Effector memory CD8-positive, alpha-beta T cell (primary cell): ENCODE data around the gene PRXL2B.

Experiments
- ATAC-seq: fragments of 150-1000 bp; cut with Tn5 transposase; replicated peaks from 2 replicates; pipeline ENCODE4 v1.10.0; 2021; ENCODE audit warnings: mild to moderate bottlenecking, moderate library complexity
- DNase-seq, 3 experiments: peaks; one replicate each; pipeline ENCODE4 v3.0.0; 2021
- H3K27ac Mint-ChIP-seq, 2 donors: one replicate each; pipeline ENCODE4 v1.8.0; 2022; ENCODE audit warnings: mild to moderate bottlenecking in 2 of 2, mixed read lengths in 2 of 2, moderate library complexity in 2 of 2
- H3K27me3 Mint-ChIP-seq, 2 donors: one replicate each; pipeline ENCODE4 v1.8.0; 2022; ENCODE audit warnings: mixed read lengths in 2 of 2
- H3K36me3 Mint-ChIP-seq: one replicate; pipeline ENCODE4 v1.8.0; 2022; ENCODE audit warnings: mild to moderate bottlenecking, moderate library complexity, mixed read lengths; ENCODE audit not compliant: insufficient read depth
- H3K4me1 Mint-ChIP-seq, 2 donors: one replicate each; pipeline ENCODE4 v1.8.0; 2022; ENCODE audit warnings: low read depth in 2 of 2, mixed read lengths in 2 of 2
- H3K4me3 Mint-ChIP-seq, 2 donors: one replicate each; pipeline ENCODE4 v1.8.0; 2022; ENCODE audit warnings: mild to moderate bottlenecking in 2 of 2, mixed read lengths in 2 of 2, moderate library complexity in 2 of 2
- H3K9me3 Mint-ChIP-seq, 2 donors: one replicate each; pipeline ENCODE4 v1.8.0; 2022; ENCODE audit warnings: mixed read lengths in 2 of 2

PRXL2B gene

GRCh38 chr1:2589431-2590232 lies 3.1 kb downstream of the PRXL2B start:
- DNase-seq = no peak
- Mint-ChIP-seq H3K36me3 (peaks cover 18% of the 10 kb centered on the region), H3K9me3 (no peaks in the 10 kb centered on the region), H3K27ac (no peak overlapping the region), H3K4me1 (peaks cover 10 to 16% of the 10 kb centered on the region in 2 donors), H3K4me3 (no peak overlapping the region), H3K27me3 (no peaks in the 10 kb centered on the region)
- no peak for ATAC-seq

DNA sequence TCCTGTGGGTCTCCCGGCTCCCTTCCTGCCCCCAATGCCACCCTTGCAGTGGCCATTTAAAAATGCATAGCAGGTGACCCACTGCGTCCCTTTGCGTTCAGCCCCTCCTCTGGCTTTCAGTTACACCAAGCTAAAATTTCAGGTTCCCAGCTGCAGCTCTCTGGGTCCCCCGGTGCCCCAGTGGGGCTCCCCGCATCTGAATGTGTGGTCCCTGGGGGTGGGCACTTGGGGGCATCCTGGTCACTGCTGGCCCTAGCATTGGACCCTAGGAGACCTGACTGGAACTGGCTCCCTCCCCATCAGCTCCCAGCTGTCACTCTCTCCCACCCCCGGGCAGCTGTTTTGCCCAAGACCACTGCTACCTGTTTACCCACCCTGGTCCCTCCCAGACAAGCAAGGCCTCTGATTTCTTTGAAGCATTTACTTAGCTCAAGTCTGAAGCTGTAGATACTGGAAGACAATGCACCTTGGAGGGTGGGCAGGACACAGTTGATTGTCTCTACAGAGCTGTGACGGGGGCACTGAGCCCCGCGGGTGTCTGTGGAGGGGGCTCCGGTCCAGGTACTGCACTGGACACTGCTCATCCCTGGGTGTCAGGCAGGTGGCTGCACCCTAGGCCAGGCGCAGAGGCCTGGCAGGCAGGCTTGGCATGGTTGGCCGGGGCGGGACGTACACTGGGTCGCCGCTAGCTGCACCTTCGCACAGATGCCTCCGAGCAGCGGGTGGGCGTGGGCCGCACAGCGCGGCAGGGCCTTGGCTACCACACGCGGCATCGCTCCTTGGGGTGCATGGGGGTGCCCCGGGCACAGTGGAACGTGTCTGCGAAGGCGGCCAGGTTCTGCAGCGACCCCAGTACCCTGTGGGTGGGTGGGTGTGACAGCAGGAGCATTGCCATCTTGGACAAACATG lies 3.9 kb downstream of the PRXL2B start:
- Mint-ChIP-seq H3K9me3 (no peaks in the 10 kb centered on the region), H3K36me3 (peaks cover 12% of the 10 kb centered on the region), H3K27me3 (no peaks in the 10 kb centered on the region), H3K27ac (peak overlapping the region in 1 of 2 donors; percentile 12), H3K4me3 (no peak overlapping the region), H3K4me1 (peaks cover 2 to 8% of the 10 kb centered on the region in 2 donors)
- ATAC-seq (no peak), DNase-seq (no peak)

DNA sequence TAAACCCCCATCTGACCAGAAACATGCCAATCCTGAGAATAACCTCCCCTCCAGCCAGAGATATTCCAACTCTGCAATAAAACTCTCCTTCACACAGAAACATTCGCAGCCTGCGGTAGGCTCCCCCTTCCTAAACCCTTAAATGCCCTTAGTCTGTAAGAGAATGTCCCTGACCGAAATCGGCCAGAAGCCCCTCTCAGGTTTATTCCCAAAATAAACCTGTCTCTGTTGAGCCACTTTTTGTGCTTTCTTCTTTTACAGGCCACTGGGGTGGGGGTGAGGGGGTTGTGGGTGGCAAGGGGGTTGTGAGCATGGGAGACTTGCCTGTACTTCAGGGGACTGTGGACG lies 4.6 kb downstream of the PRXL2B start:
- ATAC-seq = no peak
- H3K9me3 Mint-ChIP-seq = no peaks in the 10 kb centered on the region

GRCh38 chr1:2591581-2592261 lies 5.1 kb downstream of the PRXL2B start:
- Mint-ChIP-seq H3K36me3 (peaks cover 3% of the 10 kb centered on the region), H3K4me1 (peaks cover 0 to 3% of the 10 kb centered on the region in 2 donors), H3K9me3 (no peaks in the 10 kb centered on the region), H3K4me3 (no peak overlapping the region), H3K27me3 (no peaks in the 10 kb centered on the region), H3K27ac (peak overlapping the region in 1 of 2 donors; percentile 12)
- ATAC-seq (no peak), DNase-seq (no peak)

More for the DNA sequence above, 4.6 kb downstream of the PRXL2B start:
- DNase-seq = no peak
- H3K4me3 Mint-ChIP-seq = no peak overlapping the region
- H3K4me1 Mint-ChIP-seq = peaks cover 0 to 6% of the 10 kb centered on the region in 2 donors
- H3K27me3 Mint-ChIP-seq = no peaks in the 10 kb centered on the region
- peak overlapping the region in 1 of 2 donors; percentile 12 for H3K27ac Mint-ChIP-seq
- peaks cover 8% of the 10 kb centered on the region for H3K36me3 Mint-ChIP-seq

DNA sequence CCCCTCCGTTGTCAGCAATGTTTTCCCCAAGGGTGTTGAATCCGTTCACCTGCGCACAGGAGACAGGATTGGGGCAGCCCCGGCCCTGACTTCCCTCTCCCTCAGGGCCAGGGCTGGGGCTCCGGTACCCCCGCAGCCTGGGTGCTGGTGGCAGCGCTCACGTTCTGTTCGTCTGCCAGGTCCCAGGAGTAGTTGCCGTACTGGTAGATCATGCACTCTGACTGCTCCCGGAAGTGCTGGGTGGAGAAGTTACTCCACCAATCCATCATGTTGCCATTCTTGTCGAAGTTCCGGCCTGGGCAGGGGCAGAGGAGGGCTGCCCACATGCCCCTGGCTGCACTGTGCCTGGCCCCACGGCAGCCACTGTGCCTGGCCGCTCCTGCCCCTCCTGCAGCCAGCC lies 6.1 kb downstream of the PRXL2B start:
- no peak overlapping the region for H3K4me3 Mint-ChIP-seq

GRCh38 chr1:2593251-2593878 lies 6.8 kb downstream of the PRXL2B start:
- Mint-ChIP-seq H3K9me3 (no peaks in the 10 kb centered on the region), H3K4me1 (no peaks in the 10 kb centered on the region), H3K27me3 (peaks cover 0 to 16% of the 10 kb centered on the region in 2 donors), H3K27ac (peak overlapping the region in 1 of 2 donors; percentile 44), H3K4me3 (no peak overlapping the region), H3K36me3 (peaks cover 3% of the 10 kb centered on the region)
- DNase-seq (no peak), ATAC-seq (no peak)

More for the DNA sequence above, 6.1 kb downstream of the PRXL2B start:
- no peaks in the 10 kb centered on the region for H3K4me1 Mint-ChIP-seq
- peaks cover 3% of the 10 kb centered on the region for H3K36me3 Mint-ChIP-seq
- DNase-seq = no peak
- H3K9me3 Mint-ChIP-seq = no peaks in the 10 kb centered on the region
- ATAC-seq = no peak
- peak overlapping the region in 1 of 2 donors; percentile 71 for H3K27ac Mint-ChIP-seq
- peaks cover 0 to 9% of the 10 kb centered on the region in 2 donors for H3K27me3 Mint-ChIP-seq

DNA sequence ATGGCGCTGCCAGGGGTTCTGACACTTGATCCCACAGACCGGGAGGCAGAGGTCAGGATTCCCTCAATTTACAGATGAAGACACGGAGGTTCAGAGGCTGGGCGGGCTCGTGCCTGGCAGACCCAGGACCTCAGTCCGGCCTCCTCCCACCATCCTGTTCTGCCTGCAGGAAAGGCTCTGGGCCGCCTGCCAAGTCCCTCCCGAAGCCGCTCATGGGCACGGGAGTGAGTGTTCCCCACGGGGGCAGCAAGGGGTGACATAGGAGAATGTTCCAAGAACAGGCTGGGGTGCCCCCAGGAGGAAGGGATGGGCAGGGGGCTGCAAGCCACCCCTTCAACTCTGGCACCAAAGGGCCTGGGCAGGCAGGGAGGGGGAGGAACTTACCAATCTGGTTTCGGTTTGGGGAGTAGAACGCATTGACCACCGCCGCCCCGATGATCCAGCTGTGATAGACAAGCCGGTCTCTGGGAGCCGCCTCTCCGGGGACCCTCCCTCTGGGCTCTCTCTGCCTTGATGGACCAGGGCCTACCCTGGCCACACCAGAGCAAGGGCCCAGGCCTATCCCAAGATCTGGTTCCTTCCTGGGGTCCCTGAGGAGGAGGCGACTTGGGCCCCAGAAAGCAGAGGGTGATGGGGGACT lies 7.5 kb downstream of the PRXL2B start:
- DNase-seq = no peak
- no peak for ATAC-seq
- no peak overlapping the region for H3K4me3 Mint-ChIP-seq
- H3K9me3 Mint-ChIP-seq = no peaks in the 10 kb centered on the region
- H3K27ac Mint-ChIP-seq = peak overlapping the region in 1 of 2 donors; percentile 44
- peaks cover 0 to 19% of the 10 kb centered on the region in 2 donors for H3K27me3 Mint-ChIP-seq
- H3K4me1 Mint-ChIP-seq = no peaks in the 10 kb centered on the region
- peaks cover 3% of the 10 kb centered on the region for H3K36me3 Mint-ChIP-seq

DNA sequence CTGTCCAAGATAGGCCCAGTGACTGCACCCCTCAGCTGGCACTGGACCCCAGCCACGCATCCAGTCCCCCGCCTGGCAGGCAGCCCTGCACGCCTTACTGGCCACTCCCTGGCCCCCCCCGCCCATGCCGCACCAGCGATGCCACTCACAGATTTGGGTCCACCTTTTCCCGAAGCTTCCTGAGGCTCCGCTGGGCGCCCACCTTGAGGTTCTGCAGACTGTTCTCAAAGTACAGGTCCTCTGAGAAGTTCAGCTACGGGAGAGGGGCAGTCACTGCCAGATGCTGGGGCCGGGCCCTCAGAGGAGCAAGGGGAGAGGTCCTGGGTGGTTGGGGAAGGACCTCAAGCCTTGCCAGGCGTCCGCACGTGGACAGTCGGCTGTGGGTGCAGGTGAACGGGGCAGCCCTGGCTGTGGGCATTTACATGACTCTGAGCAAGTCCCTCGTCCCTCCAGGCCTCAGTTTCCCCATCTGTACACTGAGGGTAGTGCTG lies 8.1 kb downstream of the PRXL2B start:
- Mint-ChIP-seq H3K9me3 (no peaks in the 10 kb centered on the region), H3K27ac (no peak overlapping the region), H3K27me3 (peaks cover 0 to 19% of the 10 kb centered on the region in 2 donors), H3K4me3 (no peak overlapping the region), H3K36me3 (peaks cover 3% of the 10 kb centered on the region), H3K4me1 (no peaks in the 10 kb centered on the region)
- DNase-seq = no peak
- no peak for ATAC-seq

GRCh38 chr1:2595261-2595811 lies 8.8 kb downstream of the PRXL2B start:
- Mint-ChIP-seq H3K4me1 (no peaks in the 10 kb centered on the region), H3K27ac (no peak overlapping the region), H3K9me3 (no peaks in the 10 kb centered on the region), H3K36me3 (peaks cover under 1% of the 10 kb centered on the region), H3K27me3 (peaks cover 0 to 19% of the 10 kb centered on the region in 2 donors), H3K4me3 (no peak overlapping the region)
- DNase-seq (no peak), ATAC-seq (no peak)

- no peaks in the 10 kb centered on the region for H3K4me1 Mint-ChIP-seq
- no peak overlapping the region for H3K4me3 Mint-ChIP-seq
- H3K27me3 Mint-ChIP-seq = peaks cover 0 to 19% of the 10 kb centered on the region in 2 donors
- DNase-seq (no peak), ATAC-seq (no peak)
- no peaks in the 10 kb centered on the region for H3K9me3 Mint-ChIP-seq
- no peaks in the 10 kb centered on the region for H3K36me3 Mint-ChIP-seq
- no peak overlapping the region for H3K27ac Mint-ChIP-seq
These were observed 9.4 kb downstream of the PRXL2B start for GRCh38 chr1:2595812-2596529.

GRCh38 chr1:2596530-2597333 lies 10.2 kb downstream of the PRXL2B start:
- no peak for ATAC-seq
- Mint-ChIP-seq H3K27ac (no peak overlapping the region), H3K36me3 (no peaks in the 10 kb centered on the region)

More at GRCh38 chr1:2596530-2597333, 10.2 kb downstream of the PRXL2B start:
- no peaks in the 10 kb centered on the region for H3K9me3 Mint-ChIP-seq
- no peaks in the 10 kb centered on the region for H3K4me1 Mint-ChIP-seq
- H3K4me3 Mint-ChIP-seq = no peak overlapping the region
- H3K27me3 Mint-ChIP-seq = peaks cover 0 to 26% of the 10 kb centered on the region in 2 donors
- DNase-seq = no peak
